GM12875 (cell line): ENCODE measurements around the gene TSPAN19.

Source experiments
- H3K4me3 ChIP-seq: one replicate; pipeline ENCODE4 v1.5.1; 2011; ENCODE audit warnings: low read depth, low read length, control low read depth
- TF ChIP-seq, protein P1 (sequence below): IDR thresholded peaks from 2 replicates; pipeline ENCODE4 v1.5.1; 2011; ENCODE audit warnings: low read depth, mild to moderate bottlenecking, control low read depth, inconsistent platforms, low read length, moderate library complexity, borderline replicate concordance; ENCODE audit not compliant: insufficient read depth

Gene TSPAN19

DNA sequence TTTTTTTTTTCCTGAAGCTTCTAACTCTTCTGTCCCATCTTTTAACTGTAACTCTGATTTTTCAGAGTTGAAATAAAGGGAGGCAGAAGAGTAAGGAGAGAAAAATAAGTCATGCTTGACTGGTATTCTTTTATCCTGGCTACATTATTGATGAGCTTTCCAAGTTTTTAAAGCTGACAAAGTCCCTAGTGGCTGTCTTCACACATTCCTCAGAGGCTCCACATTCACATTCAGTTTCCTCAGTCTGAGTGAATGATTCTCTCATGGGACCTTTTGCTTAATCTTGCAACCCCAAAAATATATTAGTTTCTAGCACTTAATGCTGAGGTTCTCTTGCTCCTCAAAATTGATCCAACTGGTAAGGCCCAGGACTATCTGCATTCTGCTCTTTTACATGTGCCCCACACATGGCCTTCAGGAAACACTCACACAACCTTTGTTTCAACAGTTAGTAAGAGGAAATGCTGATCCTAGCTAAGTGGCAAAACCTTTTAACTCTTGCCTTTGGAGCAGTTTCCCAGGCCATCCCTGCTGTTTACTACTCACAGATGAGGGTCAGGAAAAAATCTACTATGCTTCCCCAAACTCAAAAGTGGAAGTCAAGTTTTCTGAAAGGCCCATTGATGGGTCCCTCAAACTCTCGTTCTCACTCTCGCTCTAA lies 61.8 kb downstream of the TSPAN19 start:
- H3K4me3 ChIP-seq: no peak overlapping the region
- TF ChIP-seq, protein P1, sequence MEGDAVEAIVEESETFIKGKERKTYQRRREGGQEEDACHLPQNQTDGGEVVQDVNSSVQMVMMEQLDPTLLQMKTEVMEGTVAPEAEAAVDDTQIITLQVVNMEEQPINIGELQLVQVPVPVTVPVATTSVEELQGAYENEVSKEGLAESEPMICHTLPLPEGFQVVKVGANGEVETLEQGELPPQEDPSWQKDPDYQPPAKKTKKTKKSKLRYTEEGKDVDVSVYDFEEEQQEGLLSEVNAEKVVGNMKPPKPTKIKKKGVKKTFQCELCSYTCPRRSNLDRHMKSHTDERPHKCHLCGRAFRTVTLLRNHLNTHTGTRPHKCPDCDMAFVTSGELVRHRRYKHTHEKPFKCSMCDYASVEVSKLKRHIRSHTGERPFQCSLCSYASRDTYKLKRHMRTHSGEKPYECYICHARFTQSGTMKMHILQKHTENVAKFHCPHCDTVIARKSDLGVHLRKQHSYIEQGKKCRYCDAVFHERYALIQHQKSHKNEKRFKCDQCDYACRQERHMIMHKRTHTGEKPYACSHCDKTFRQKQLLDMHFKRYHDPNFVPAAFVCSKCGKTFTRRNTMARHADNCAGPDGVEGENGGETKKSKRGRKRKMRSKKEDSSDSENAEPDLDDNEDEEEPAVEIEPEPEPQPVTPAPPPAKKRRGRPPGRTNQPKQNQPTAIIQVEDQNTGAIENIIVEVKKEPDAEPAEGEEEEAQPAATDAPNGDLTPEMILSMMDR: no peak

DNA sequence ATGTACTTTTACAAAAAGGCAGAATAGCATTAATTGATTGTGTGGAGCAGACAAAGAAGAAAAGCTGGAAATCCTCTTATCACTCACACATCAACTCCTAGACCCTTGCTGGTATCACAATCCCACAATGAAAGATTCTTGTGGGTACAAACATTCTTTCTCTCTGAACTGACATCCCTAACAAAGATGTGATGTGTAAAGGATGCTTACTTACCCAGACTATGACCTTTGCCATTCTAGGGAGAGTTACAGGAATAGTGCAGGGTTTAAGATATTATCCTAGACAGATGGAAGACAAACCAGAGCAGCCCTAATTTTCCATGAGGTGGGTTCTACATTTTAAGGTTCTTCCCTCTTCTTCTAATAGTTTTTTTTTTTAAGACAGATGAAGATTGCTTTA lies 63.1 kb downstream of the TSPAN19 start:
- TF ChIP-seq, protein P1: no peak
- H3K4me3 ChIP-seq: no peak overlapping the region

DNA sequence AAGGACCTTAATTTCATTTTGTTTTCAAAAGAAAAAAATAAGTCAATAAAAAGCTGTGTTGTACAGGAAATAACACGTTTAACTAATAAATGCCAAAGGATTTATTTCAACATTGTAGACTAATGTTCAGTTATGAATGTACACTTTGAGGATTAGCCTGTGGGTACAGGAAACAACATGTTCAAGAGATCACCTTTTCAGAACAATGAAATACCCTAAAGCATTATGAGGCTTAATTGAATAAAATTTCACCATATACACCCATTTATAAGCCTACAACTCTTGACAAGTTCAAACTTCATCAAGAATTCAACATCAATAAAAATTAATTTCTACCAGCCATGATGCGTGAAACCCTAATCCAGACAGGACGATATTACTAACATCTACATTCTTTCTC lies 66.9 kb downstream of the TSPAN19 start:
- TF ChIP-seq, protein P1: no peak
- no peak overlapping the region for H3K4me3 ChIP-seq
